ENCODE measurements around the gene FNDC11. TPM values are rescaled to one million over a fixed set of nuclear protein-coding genes. Genes with fewer than 3 reads are reported as not detected.

Gene FNDC11
- total and polyA plus RNA-seq, 4 donors, result under 0.01 to 0.01 TPM; not detected in 2

DNA sequence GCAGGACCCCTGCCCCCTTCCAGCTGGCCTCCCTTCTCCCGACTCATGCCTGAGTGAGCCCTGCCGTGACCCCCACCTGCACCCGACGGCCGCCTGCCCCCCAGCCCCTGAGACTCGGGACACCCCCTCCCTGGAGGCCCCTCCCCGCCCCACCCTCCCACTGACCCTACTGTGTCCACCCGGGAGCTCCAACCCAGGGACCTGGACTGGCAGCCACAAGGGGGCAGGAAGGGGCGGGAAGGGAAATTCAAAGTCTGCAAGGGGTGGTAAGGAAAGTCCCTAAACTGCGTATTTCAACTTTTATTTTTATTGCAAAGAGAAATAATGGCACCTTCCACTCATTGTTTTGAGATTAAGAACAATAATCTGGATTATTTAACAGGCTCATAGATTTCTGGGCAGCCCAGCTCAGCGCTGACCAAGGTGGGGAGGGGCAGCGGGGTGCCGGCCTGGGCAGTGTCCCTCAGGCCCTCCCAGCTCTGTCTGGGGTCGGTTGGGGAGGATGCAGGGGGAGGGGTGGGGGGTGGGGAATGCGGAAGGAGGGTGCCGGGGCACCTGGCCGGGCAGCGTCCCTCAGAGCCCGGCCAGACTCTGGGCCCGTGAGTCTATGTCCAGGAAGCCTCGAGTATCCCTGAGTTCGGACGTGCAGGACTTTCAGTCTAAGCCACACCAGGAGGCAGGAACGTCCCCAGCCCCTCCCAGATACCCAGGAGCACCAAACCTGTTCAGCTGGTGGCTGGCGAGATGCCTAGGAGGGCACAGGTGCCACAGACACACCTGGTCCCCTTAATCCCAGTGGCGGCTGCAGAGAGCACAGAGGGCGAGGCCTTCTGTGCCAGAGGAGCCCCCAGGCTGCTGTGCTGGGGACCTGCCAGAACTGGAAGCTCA, 15.5 kb upstream of the FNDC11 start:
- Histone ChIP-seq H3K4me3 (ENCODE audit: low read depth in 1 of 3, low read length in 3 of 3) (peak overlapping the region in 1 of 3 donors; percentile 33), H3K9ac (ENCODE audit: low read depth in 1 of 2, low read length in 2 of 2) (no peak overlapping the region)

GRCh38 chr20:63539092-63539430, 14.9 kb upstream of the FNDC11 start:
- TF ChIP-seq, protein P1, sequence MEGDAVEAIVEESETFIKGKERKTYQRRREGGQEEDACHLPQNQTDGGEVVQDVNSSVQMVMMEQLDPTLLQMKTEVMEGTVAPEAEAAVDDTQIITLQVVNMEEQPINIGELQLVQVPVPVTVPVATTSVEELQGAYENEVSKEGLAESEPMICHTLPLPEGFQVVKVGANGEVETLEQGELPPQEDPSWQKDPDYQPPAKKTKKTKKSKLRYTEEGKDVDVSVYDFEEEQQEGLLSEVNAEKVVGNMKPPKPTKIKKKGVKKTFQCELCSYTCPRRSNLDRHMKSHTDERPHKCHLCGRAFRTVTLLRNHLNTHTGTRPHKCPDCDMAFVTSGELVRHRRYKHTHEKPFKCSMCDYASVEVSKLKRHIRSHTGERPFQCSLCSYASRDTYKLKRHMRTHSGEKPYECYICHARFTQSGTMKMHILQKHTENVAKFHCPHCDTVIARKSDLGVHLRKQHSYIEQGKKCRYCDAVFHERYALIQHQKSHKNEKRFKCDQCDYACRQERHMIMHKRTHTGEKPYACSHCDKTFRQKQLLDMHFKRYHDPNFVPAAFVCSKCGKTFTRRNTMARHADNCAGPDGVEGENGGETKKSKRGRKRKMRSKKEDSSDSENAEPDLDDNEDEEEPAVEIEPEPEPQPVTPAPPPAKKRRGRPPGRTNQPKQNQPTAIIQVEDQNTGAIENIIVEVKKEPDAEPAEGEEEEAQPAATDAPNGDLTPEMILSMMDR (IDR thresholded peaks at IDR 0.05; ENCODE audit: low read depth, low read length, missing input control), result no peak
- TF ChIP-seq RAD21 (IDR thresholded peaks at IDR 0.05) (no peak), GABPA (IDR thresholded peaks at IDR 0.05 in 1 of 2, conservative IDR thresholded peaks at IDR 0.05 in 1 of 2) (no peak), JUND (IDR thresholded peaks at IDR 0.05) (no peak), FOXA2 (IDR thresholded peaks at IDR 0.05) (no peak)
- TF ChIP-seq, protein P2, sequence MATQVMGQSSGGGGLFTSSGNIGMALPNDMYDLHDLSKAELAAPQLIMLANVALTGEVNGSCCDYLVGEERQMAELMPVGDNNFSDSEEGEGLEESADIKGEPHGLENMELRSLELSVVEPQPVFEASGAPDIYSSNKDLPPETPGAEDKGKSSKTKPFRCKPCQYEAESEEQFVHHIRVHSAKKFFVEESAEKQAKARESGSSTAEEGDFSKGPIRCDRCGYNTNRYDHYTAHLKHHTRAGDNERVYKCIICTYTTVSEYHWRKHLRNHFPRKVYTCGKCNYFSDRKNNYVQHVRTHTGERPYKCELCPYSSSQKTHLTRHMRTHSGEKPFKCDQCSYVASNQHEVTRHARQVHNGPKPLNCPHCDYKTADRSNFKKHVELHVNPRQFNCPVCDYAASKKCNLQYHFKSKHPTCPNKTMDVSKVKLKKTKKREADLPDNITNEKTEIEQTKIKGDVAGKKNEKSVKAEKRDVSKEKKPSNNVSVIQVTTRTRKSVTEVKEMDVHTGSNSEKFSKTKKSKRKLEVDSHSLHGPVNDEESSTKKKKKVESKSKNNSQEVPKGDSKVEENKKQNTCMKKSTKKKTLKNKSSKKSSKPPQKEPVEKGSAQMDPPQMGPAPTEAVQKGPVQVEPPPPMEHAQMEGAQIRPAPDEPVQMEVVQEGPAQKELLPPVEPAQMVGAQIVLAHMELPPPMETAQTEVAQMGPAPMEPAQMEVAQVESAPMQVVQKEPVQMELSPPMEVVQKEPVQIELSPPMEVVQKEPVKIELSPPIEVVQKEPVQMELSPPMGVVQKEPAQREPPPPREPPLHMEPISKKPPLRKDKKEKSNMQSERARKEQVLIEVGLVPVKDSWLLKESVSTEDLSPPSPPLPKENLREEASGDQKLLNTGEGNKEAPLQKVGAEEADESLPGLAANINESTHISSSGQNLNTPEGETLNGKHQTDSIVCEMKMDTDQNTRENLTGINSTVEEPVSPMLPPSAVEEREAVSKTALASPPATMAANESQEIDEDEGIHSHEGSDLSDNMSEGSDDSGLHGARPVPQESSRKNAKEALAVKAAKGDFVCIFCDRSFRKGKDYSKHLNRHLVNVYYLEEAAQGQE (IDR thresholded peaks at IDR 0.05), result no peak
- Histone ChIP-seq H3K4me3 (ENCODE audit: low read depth in 1 of 3, low read length in 3 of 3) (no peak overlapping the region), H3K36me3 (ENCODE audit: control insufficient read depth in 4 of 4, insufficient read depth in 3 of 4, low read depth in 1 of 4, low read length in 3 of 4) (no peaks in the 10 kb centered on the region), H3K27ac (ENCODE audit: low read depth in 1 of 2, low read length in 2 of 2) (no peak overlapping the region), H3K9ac (ENCODE audit: low read depth in 1 of 2, low read length in 2 of 2) (no peak overlapping the region), H3K27me3 (ENCODE audit: control insufficient read depth in 4 of 4, insufficient read depth in 4 of 4, low read length in 3 of 4) (no peaks in the 10 kb centered on the region), H3K9me3 (ENCODE audit: control insufficient read depth in 4 of 4, low read length in 3 of 4) (no peaks in the 10 kb centered on the region), H3K4me1 (ENCODE audit: control insufficient read depth in 4 of 4, insufficient read depth in 4 of 4, low read length in 3 of 4) (peaks cover 10 to 28% (median 19%) of the 10 kb centered on the region in 4 donors)
- DNase-seq (ENCODE audit: low spot score), result no peak
- 85% methylated on average over 12 of the region's 12 CpGs for WGBS

More for the DNA sequence above, 15.5 kb upstream of the FNDC11 start:
- Histone ChIP-seq H3K27me3 (ENCODE audit: control insufficient read depth in 4 of 4, insufficient read depth in 4 of 4, low read length in 3 of 4) (no peaks in the 10 kb centered on the region), H3K9me3 (ENCODE audit: control insufficient read depth in 4 of 4, low read length in 3 of 4) (no peaks in the 10 kb centered on the region), H3K36me3 (ENCODE audit: control insufficient read depth in 4 of 4, insufficient read depth in 3 of 4, low read depth in 1 of 4, low read length in 3 of 4) (no peaks in the 10 kb centered on the region), H3K27ac (ENCODE audit: low read depth in 1 of 2, low read length in 2 of 2) (peak overlapping the region in 1 of 2 donors; percentile 17), H3K4me1 (ENCODE audit: control insufficient read depth in 4 of 4, insufficient read depth in 4 of 4, low read length in 3 of 4) (peaks cover 10 to 28% (median 19%) of the 10 kb centered on the region in 4 donors)
- no peak for DNase-seq (ENCODE audit: low spot score)
- WGBS, result 45% methylated on average over 27 of the region's 27 CpGs
- TF ChIP-seq, protein P3, sequence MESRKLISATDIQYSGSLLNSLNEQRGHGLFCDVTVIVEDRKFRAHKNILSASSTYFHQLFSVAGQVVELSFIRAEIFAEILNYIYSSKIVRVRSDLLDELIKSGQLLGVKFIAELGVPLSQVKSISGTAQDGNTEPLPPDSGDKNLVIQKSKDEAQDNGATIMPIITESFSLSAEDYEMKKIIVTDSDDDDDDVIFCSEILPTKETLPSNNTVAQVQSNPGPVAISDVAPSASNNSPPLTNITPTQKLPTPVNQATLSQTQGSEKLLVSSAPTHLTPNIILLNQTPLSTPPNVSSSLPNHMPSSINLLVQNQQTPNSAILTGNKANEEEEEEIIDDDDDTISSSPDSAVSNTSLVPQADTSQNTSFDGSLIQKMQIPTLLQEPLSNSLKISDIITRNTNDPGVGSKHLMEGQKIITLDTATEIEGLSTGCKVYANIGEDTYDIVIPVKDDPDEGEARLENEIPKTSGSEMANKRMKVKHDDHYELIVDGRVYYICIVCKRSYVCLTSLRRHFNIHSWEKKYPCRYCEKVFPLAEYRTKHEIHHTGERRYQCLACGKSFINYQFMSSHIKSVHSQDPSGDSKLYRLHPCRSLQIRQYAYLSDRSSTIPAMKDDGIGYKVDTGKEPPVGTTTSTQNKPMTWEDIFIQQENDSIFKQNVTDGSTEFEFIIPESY (IDR thresholded peaks at IDR 0.05), result no peak
- TF ChIP-seq, protein P4, sequence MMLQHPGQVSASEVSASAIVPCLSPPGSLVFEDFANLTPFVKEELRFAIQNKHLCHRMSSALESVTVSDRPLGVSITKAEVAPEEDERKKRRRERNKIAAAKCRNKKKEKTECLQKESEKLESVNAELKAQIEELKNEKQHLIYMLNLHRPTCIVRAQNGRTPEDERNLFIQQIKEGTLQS (IDR thresholded peaks at IDR 0.05), result no peak
- TF ChIP-seq YY1 (IDR thresholded peaks at IDR 0.05) (no peak), MAX (IDR thresholded peaks at IDR 0.05) (no peak)

Data from liver (tissue), 9 donors.